Adrenal gland (tissue), 5 donors: ENCODE results near the gene SMAD3.

Experiments
- CTCF ChIP-seq, 6 experiments: fragments of 450-650 bp in 4 of 6; fragments of 200-600 bp in 2 of 6; sonication (generic) in 1 of 6; IDR thresholded peaks; 1 replicate in 5 of 6; 2 replicates in 1 of 6; pipeline versions ENCODE4 v1.5.1 to v1.8.0; 2016 to 2021; ENCODE audit warnings: antibody characterized with exemption in 6 of 6, mild to moderate bottlenecking in 2 of 6, moderate library complexity in 1 of 6
- POLR2A ChIP-seq, 2 donors: fragments of 450-650 bp; IDR thresholded peaks; one replicate each; pipeline ENCODE4 v1.6.1; 2017; ENCODE audit warnings: antibody characterized with exemption in 2 of 2, mild to moderate bottlenecking in 2 of 2, moderate library complexity in 1 of 2
- donor health status: DM: no; HTN: no; CAD: no.

GRCh38 chr15:67101911-67102598 is 36.7 kb downstream of the SMAD3 start:
- TF ChIP-seq POLR2A (IDR thresholded peaks at IDR 0.05) (no peak), CTCF (IDR thresholded peaks at IDR 0.05) (no peak)
